ENCODE data around the gene CMSS1. TPM values are rescaled to one million over a fixed set of nuclear protein-coding genes. Genes with fewer than 3 reads are reported as not detected.

The CMSS1 gene
- total RNA-seq, result 6.2 and 11.4 TPM in 2 replicates

DNA sequence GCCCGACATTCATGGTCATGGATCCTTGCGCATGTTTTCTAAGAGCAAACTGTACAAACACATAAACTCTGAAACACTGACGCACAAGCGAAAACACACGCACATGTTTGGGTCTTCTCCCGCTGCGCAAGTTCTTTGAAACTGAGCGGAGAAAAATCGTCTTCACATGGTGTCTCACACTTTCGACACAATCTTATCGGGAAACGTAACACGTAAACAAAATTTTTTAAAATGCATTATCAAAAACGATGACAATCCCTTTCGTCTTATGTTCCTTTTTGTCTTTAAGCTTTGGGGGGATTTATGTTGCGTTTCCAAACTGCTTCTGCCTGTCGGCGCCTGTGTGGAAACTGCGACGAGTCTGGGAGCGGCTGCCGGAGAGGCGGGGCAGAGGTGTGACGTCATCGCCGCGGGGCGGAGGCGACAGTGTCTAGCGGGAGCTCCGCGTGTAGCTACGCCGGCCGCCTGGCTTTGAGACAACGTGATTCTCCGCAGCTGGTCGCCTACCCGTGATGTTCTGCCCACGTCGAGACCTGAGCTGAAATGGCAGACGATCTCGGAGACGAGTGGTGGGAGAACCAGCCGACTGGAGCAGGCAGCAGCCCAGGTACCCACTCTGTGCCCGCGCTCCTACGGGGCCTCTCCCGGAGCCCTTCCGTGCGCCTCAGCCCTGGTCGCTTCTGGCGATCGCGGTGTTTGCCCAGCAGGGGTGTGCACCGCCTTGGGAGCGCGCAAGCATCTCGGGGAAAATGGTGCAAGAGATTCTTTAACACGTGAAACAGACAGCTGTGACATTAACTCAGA is at the start of gene CMSS1:
CMSS1 (plus strand) TSS at position 426 of the 804 bp plus-strand sequence.

GRCh38 chr3:100114413-100115030 is 296.9 kb downstream of the CMSS1 start, which contains the start of gene FILIP1L:
Gene FILIP1L (minus strand): TSS chr3:100114501.

Other genes starting within 250 kb of the CMSS1 start
- gene COL8A1, start 179.3 kb upstream of the CMSS1 start, total RNA-seq, result 15.6 and 118 TPM in 2 replicates

Data from dermis lymphatic vessel endothelial cell (primary cell).